Measurements from ENCODE around the gene TMEM213.
A peak's percentile ranks its signal among the peaks of the same experiment; 100 is the strongest.

Gene TMEM213, protein sequence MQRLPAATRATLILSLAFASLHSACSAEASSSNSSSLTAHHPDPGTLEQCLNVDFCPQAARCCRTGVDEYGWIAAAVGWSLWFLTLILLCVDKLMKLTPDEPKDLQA

DNA sequence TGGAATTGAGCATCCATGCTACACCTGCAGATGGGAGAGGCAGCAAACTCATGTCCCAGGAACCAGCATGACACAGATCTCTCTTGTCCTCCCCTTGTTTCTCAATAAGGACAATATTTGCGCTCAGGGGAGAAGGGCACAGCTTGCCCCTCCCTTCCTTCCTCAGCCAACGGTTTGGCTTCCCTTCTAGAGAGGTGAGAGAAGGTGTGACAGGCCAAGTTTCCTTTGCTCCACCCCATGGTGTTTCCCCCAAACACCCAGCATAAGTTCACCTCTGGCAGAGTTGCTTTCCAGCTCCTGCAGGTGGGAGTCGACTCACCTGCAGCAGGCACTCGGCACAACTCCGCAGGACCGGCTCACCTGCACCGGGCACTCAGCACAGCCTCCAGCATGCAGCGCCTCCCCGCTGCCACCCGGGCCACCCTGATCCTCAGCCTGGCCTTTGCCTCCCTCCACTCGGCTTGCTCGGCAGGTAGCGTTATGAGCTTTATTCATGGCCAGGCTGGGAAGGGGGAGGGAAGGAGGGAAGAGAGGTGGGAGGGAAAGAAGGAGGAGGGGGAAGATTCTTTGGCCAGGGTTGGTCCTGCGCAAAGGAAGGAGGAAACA lies at the start of gene TMEM213, which contains the start of gene ATP6V0A4:
TMEM213 (plus strand) TSS at position 280 of the 606 bp plus-strand sequence; CDS start at position 391, 111 bp downstream.
ATP6V0A4 (minus strand) TSS at position 482 of the 606 bp plus-strand sequence. CDS start 26,949 bp downstream, outside the sequence.
- no peaks in the 10 kb centered on the region for H3K9me3 Mint-ChIP-seq
- H3K27ac Mint-ChIP-seq: no peak within 1 kb of the TSS
- H3K4me1 Mint-ChIP-seq: peaks cover 8% of the 10 kb centered on the region
- H3K27me3 Mint-ChIP-seq: no peaks in the 10 kb centered on the region
- no peak within 1 kb of the TSS for H3K4me3 Mint-ChIP-seq
- ATAC-seq: peak; percentile 39
- DNase-seq: no peak

DNA sequence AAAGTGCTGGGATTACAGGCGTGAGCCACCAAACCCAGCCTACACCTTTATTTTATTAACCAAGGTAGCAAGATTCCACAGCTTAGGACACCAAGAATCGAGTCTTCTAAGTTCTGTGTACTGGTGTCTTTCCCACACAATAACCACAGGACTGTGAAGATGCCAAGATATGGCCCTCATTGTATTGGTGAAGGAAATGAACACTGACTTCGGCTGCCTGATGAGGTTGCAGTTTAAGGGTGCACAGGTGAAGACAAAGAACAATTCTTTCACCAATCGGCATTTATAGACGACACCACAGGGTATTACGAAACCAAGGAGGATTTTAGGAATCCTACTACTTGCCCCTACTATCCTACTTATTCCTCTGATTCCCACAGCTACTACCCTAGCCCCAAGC lies 49.1 kb upstream of the TMEM213 start:
- DNase-seq (no peak), ATAC-seq (no peak)
- Mint-ChIP-seq H3K4me3 (no peak overlapping the region), H3K27ac (no peak overlapping the region), H3K27me3 (no peaks in the 10 kb centered on the region), H3K4me1 (peaks cover 53% of the 10 kb centered on the region), H3K9me3 (peaks cover 0 to 7% of the 10 kb centered on the region in 2 donors)

DNA sequence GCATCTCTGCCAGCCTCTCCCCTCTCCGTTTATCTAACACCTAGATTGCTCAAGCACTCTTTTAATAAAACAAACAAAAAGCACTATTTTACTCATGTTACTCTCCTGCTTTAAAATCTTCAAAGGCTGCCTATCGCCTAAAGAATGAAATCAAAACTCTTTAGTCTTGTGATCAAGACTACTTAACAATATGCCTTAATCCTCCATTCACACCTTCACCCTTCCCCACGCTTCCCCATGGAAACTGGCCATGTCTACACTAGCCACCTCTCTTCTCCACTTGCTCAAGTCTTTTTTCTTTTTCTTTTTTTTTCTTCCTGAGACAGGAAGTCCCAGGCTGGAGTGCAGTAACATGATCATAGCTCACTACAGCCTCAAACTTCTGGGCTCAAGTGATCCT lies 47.8 kb upstream of the TMEM213 start:
- no peak for DNase-seq
- H3K4me1 Mint-ChIP-seq: peaks cover 55% of the 10 kb centered on the region
- ATAC-seq: no peak
- no peaks in the 10 kb centered on the region for H3K27me3 Mint-ChIP-seq
- peak overlapping the region in 1 of 2 donors; percentile 1 for H3K27ac Mint-ChIP-seq
- H3K4me3 Mint-ChIP-seq: no peak overlapping the region
- peaks cover 0 to 7% of the 10 kb centered on the region in 2 donors for H3K9me3 Mint-ChIP-seq

DNA sequence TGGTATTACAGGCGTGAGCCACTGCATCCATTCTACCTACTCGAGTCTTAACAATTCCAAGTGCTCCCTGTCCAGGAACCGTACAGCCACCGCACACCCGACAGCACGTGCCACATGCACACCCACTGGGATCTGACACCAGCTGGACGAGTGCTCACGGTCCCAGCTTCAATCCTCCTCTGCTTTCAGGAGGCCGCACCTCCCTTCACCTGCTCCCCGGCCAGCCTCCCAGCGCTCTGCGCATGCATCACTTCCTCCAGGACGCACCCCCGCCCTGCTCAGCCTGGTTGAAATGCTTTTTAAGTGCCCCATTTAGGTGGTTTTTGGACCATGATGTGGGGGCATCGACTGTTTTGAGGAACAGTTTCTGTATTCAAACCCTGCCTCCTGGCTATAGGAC lies 47.3 kb upstream of the TMEM213 start:
- no peaks in the 10 kb centered on the region for H3K27me3 Mint-ChIP-seq

DNA sequence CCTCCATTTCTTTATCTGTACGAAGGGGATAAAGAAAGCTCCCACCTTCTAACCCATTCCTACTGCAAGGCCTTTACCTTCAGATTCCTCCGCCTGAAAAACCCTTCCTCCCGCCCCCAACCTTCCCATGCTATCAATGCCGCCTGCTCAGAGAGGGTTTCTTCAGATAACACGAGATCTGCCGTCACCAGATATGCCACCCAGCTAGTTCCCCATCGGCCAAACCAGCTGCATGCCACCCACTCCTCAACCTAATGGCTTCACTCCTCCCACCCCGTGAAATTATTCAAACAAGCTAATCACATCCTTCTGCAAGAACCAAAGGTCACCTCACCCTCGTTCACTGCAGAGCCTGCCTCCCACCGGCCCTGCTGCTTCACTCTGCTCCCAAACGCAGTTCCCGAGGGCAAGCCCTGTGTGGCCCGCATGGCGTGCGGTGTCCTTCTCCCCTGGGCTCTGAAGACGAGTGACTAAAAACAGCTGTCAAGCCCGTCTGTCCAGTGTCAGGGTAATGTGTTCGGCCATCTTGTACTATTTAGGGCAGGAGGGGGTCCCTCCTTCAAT lies 46.8 kb upstream of the TMEM213 start:
- Mint-ChIP-seq H3K27ac (no peak overlapping the region), H3K4me1 (peaks cover 49% of the 10 kb centered on the region), H3K4me3 (no peak overlapping the region), H3K9me3 (peaks cover 0 to 7% of the 10 kb centered on the region in 2 donors), H3K27me3 (no peaks in the 10 kb centered on the region)
- DNase-seq: no peak
- ATAC-seq: no peak

More for the DNA sequence above, 47.3 kb upstream of the TMEM213 start:
- ATAC-seq (no peak), DNase-seq (no peak)
- peaks cover 0 to 7% of the 10 kb centered on the region in 2 donors for H3K9me3 Mint-ChIP-seq
- H3K4me1 Mint-ChIP-seq: peaks cover 50% of the 10 kb centered on the region
- no peak overlapping the region for H3K4me3 Mint-ChIP-seq
- no peak overlapping the region for H3K27ac Mint-ChIP-seq

DNA sequence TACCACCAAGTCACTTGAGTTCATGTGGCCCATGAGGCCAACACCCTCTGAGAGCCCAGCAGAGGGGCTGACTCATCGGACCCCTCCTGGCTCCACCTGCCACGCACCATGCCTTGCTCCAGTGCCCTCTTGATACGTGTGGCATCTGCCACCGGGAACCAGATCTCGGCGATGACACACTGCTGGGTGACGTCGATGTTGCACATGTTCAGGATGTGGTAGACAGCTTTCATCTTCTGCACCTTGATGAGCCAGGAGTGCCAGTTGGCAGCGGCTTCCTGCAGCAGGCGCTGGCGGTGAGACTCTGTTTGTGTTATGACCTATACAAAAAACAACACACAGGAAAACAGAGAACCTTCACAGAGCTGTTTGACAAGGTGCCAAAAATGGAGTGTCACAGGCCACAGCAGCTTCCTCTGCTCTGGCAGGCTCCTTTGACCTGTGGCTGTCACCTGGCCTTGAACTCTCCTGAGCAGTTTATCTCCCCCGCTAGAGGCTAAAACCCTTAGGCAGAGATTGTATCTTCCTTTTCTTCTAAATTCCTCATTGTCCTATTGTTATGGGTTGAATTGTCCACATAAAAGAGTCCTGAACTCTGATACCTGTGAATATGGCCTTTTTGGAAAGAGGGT lies 45.2 kb upstream of the TMEM213 start:
- H3K4me1 Mint-ChIP-seq: peaks cover 61% of the 10 kb centered on the region
- H3K9me3 Mint-ChIP-seq: peaks cover 0 to 7% of the 10 kb centered on the region in 2 donors
- DNase-seq (peak; percentile 80 to 96), ATAC-seq (peak; percentile 98)
- peak overlapping the region; percentile 59 to 75 for H3K27ac Mint-ChIP-seq
- H3K27me3 Mint-ChIP-seq: no peaks in the 10 kb centered on the region
- peak overlapping the region; percentile 21 to 30 for H3K4me3 Mint-ChIP-seq

DNA sequence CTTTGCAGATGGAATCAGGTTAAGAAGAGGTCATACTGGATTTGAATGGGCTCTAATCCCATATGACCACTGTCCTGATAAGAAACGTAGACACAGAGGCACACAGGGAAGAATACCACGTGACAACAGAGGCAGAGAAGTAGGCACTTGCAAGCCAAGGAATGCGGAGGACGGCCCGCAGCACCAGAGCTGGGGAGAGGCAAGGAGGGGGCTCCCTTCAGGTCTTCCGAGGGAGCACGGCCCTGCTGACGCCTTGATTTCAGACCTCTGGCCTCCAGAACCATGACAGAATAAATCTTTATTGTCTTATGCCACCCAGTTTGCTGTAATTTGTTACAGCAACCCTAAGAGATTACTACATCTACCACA lies 44.7 kb upstream of the TMEM213 start:
- Mint-ChIP-seq H3K27ac (peak overlapping the region; percentile 59 to 75), H3K9me3 (peaks cover 0 to 7% of the 10 kb centered on the region in 2 donors), H3K4me3 (peak overlapping the region; percentile 21 to 30), H3K4me1 (peaks cover 61% of the 10 kb centered on the region), H3K27me3 (no peaks in the 10 kb centered on the region)
- no peak for ATAC-seq
- no peak for DNase-seq

DNA sequence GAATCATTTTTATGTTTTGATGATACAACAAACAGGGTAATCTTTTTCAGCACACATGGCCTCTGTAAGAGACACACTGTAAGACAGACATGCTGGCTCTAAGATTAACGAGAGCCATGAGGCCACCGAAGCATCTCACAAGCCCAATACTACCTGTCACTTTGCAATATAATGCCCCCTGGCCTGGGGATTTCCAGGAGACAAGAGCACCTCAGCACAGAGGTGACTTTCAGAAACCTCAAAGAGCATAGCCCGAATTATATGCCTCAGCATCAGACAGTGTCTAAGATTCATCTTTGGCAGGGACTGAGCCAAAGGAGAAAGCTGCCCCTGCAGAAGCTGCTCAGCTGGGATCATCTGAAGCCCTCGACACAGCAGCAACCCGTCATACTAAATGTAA lies 44.2 kb upstream of the TMEM213 start:
- DNase-seq: no peak
- H3K4me3 Mint-ChIP-seq: no peak overlapping the region
- peak overlapping the region in 1 of 2 donors; percentile 65 for H3K27ac Mint-ChIP-seq
- no peaks in the 10 kb centered on the region for H3K27me3 Mint-ChIP-seq
- H3K4me1 Mint-ChIP-seq: peaks cover 61% of the 10 kb centered on the region
- ATAC-seq: no peak
- H3K9me3 Mint-ChIP-seq: peaks cover 0 to 7% of the 10 kb centered on the region in 2 donors

DNA sequence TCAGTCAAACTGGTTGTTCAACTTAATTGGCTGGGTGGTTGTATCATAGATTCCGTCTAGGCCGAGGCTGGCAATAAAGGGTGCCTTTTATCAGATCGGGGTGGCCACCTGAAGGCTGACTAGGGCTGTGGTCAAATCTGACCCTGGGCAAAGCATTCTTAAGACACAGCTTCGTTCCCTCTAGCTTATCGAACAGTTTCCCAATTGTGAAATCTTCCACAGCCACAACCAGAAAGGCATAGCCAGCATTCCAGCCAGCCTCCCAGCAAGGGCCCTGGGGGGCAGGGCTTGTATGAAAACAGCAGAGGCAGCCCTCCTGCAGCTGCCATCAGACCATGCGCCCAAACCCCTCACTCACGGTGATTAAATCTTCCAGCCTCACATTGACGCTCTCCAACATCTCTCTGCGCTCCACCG lies 42.5 kb upstream of the TMEM213 start:
- Mint-ChIP-seq H3K27me3 (no peaks in the 10 kb centered on the region), H3K4me1 (peaks cover 43% of the 10 kb centered on the region), H3K4me3 (no peak overlapping the region), H3K9me3 (peaks cover 0 to 7% of the 10 kb centered on the region in 2 donors), H3K27ac (no peak overlapping the region)
- ATAC-seq (no peak), DNase-seq (no peak)

DNA sequence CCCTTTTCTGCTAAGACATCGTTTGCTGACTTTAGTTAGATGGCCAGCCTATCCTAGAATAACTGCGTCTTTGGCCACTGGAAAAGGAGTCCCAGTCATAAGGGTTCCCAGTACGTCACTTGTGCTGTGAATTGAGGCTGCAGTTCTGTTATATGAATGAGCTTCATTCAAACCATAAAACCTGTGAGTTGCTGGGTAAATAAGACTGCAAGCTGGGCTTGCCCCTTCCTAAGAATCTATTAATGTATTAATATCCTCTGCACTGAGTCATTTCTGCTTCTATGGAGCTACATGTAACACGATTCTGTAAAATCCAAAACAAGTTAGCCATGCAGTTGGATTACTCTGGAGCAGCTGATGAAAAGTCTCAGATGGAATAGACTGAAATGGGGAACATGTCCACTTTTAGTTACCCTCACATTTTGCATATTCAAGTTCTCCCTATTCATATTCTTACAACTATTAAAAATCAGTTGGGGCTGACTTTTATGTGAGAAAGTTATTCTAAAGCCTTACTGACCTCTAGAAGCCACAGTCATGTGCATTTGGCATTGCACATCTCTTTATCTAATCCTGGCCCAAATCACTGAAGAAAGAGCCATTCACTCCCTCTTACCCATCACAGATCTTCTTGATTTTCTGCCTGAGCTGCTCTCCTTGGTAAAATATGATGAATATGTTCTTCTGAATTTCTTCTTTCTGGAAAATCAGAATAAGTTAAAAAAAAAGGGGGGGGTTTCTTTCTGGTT lies 41.8 kb upstream of the TMEM213 start:
- Mint-ChIP-seq H3K9me3 (peaks cover 0 to 7% of the 10 kb centered on the region in 2 donors), H3K27me3 (no peaks in the 10 kb centered on the region), H3K27ac (no peak overlapping the region), H3K4me3 (no peak overlapping the region), H3K4me1 (peaks cover 37% of the 10 kb centered on the region)
- ATAC-seq: no peak
- no peak for DNase-seq

DNA sequence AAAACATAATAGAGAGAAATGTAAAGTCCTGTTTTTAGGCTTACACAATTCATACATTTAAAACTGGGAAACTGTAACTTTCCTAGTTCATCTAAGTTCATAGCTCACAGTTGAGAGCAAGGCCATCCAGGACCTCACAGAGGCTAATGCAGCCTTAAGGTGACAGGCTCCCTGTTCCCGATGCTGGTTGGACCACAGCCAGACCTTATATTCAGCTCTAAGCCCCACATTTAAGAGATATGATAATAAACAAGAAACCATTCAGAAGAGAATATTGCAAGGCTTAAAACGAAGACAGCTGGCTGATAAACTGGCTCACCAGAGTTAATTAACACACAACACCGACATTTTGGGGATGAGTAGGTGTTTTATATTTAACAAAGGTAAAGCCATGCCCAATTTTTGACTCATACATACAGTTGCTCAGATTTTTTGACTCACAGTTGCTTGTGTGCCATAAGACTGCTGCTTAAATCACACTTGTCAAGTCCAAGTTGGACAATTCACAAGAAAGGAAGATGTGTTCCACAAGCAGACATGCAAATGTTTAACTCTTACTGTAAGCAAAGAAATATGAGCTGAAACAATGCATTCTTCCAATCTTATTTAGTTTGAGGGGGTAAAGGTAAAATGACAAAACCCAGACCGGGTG lies 41.1 kb upstream of the TMEM213 start:
- peak overlapping the region in 1 of 2 donors; percentile 39 for H3K27ac Mint-ChIP-seq

DNA sequence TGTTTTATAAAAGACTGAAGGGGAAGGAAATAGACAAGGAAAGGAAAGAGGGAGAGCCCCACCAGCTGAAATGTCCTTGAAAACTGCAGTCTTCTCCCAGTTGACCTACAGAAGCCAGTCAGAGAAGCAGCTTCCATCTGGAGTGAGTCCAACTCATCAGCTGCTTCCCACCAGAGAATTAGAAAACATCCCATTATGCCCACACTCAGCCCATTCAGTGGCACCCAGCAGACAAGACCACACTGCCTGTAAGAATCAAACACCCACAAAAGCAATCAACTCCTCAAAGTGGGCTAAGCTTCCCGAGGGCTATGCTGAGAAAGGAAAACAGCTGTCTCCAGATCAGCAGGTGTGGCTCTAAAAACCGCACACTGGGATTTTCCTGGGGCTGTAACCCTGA lies 29.6 kb upstream of the TMEM213 start:
- H3K27me3 Mint-ChIP-seq: no peaks in the 10 kb centered on the region
- H3K4me1 Mint-ChIP-seq: peaks cover 8% of the 10 kb centered on the region
- no peak overlapping the region for H3K27ac Mint-ChIP-seq
- H3K4me3 Mint-ChIP-seq: no peak overlapping the region
- ATAC-seq (no peak), DNase-seq (no peak)
- no peaks in the 10 kb centered on the region for H3K9me3 Mint-ChIP-seq

More for the DNA sequence above, 41.1 kb upstream of the TMEM213 start:
- Mint-ChIP-seq H3K27me3 (no peaks in the 10 kb centered on the region), H3K9me3 (no peaks in the 10 kb centered on the region), H3K4me1 (peaks cover 31% of the 10 kb centered on the region), H3K4me3 (no peak overlapping the region)
- DNase-seq (no peak), ATAC-seq (no peak)

DNA sequence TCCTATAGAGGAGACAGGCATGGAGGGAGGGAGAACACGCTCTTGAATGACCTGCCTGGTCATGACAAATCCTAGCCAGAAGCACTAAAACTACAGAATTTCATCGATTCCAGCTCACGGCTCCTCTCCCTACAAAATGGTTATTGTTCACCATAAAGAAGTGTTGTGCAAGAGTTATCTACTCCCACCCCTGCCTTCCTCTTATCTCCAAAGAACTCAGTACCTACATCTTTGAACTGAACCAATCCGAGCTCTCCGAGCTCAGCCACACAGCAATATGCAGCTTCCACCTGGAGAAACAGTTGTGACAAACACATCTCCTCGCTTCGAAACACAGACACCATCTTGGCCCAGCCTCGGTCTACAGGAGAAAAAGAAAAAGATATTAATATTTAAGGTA lies 26.9 kb upstream of the TMEM213 start:
- H3K4me1 Mint-ChIP-seq: peaks cover 8% of the 10 kb centered on the region
- DNase-seq (no peak), ATAC-seq (no peak)
- no peaks in the 10 kb centered on the region for H3K27me3 Mint-ChIP-seq
- no peak overlapping the region for H3K27ac Mint-ChIP-seq
- H3K9me3 Mint-ChIP-seq: no peaks in the 10 kb centered on the region
- no peak overlapping the region for H3K4me3 Mint-ChIP-seq

DNA sequence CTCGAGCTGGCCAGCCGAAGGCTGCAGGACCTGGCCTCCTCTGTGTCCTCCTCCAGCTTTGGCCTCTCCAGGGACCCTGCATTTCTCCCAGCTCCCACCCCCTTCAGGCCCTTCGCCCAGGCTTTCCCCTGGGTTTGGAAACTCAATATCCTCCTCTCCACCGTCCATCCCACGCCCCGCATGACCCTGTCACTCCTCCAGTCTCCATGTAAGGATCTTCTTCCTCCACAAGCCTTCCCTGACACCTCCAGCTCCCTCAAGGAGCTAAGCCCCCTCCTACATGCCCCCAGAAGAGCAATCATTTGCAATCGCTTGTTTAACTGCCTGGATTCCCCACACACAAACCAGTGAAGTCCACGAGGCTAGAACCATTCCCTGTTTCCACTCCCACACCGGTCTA lies 24.6 kb upstream of the TMEM213 start:
- no peaks in the 10 kb centered on the region for H3K27me3 Mint-ChIP-seq

DNA sequence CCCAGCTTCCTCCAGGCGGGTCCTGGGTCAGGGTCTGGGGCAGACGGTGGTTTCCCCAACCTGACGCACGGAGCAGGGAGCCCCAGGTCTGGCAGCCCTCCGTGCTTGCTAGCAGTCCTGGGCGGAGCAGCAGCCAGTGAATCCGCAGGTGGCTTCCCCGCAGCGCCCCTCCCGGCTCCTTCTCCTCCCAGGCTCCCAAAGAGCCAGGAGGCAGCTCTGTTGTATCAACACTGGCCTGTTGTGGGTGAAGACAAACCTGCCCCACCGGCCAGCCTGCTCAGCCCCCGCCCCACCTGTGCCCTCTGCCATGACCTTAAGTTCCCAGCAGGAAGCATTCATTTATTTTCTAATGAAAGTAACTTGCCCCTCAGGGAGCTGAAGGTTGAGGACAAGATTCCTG lies 24.0 kb upstream of the TMEM213 start:
- Mint-ChIP-seq H3K27ac (no peak overlapping the region), H3K4me1 (peaks cover 8% of the 10 kb centered on the region), H3K9me3 (no peaks in the 10 kb centered on the region), H3K4me3 (no peak overlapping the region), H3K27me3 (no peaks in the 10 kb centered on the region)
- DNase-seq (no peak), ATAC-seq (no peak)

More for the DNA sequence above, 24.6 kb upstream of the TMEM213 start:
- H3K27ac Mint-ChIP-seq: peak overlapping the region; percentile 1 to 19
- peaks cover 8% of the 10 kb centered on the region for H3K4me1 Mint-ChIP-seq
- DNase-seq (no peak), ATAC-seq (no peak)
- H3K4me3 Mint-ChIP-seq: no peak overlapping the region
- no peaks in the 10 kb centered on the region for H3K9me3 Mint-ChIP-seq

Measured in stimulated activated naive CD8-positive, alpha-beta T cell treated with anti-CD3 and anti-CD28 coated beads, Interleukin-15, amount 100 ng/mL, for 72 hours (primary cell).